K562 (cell line): ENCODE results near the gene CDCP2. TPM values are rescaled to one million over a fixed set of nuclear protein-coding genes. Genes with fewer than 3 reads are reported as not detected.

ENCODE experiments used
- ATAC-seq: fragments of 200-7000 bp; cut with Tn5 transposase; 3 replicates; pipeline ENCODE4 v1.9.1; 2020; ENCODE audit warnings: moderate library complexity
- BruUV-seq: library from RNA; stranded (reverse); fragments of 400-500 nt; replicated peaks from 2 replicates; lab custom pipeline; 2021; lab: Mats Ljungman, UMichigan
- CTCF ChIA-PET: fragments of 300-600 bp; formaldehyde crosslinking; extraction: SDS; loops from one replicate; lab custom pipeline; 2021; ENCODE audit warnings: low intra/inter-chr PET ratio; lab: Yijun Ruan, JAX
- POLR2A ChIA-PET: fragments of 300-600, 350-650 bp; sonication (Branson Sonifier 250); formaldehyde crosslinking; extraction: SDS; loops from one replicate; lab custom pipeline; 2021; ENCODE audit warnings: antibody characterized with exemption, inconsistent platforms; lab: Yijun Ruan, JAX
- DNase-seq, 4 experiments: peaks; one replicate each; pipeline versions ENCODE4 v3.0.0 to v3.0.0-alpha.2; 2011 to 2018; ENCODE audit warnings: low spot score in 3 of 4, mixed read lengths in 3 of 4; ENCODE audit errors: extremely low read depth in 1 of 4
- FAIRE-seq: peaks from 2 replicates; lab custom pipeline; 2011; peaks lifted over from hg19 to GRCh38; lab: Jason Lieb, UNC
- H2AFZ ChIP-seq: 2 replicates; pipeline ENCODE4 v1.6.0; 2011; ENCODE audit warnings: low read depth, low read length, control low read depth, inconsistent platforms
- H3K27ac ChIP-seq: fragments of 200-600 bp; 3 replicates; pipeline ENCODE4 v1.8.0; 2011; ENCODE audit warnings: low read depth, mild to moderate bottlenecking, control low read depth, inconsistent platforms, low read length, moderate library complexity, mixed read lengths; ENCODE audit errors: extremely low read depth
- H3K27me3 ChIP-seq, 2 experiments: fragments of 300-600 bp in 1 of 2; 2 replicates in 1 of 2; 3 replicates in 1 of 2; pipeline versions ENCODE4 v1.6.0 to v1.8.0; 2011; ENCODE audit warnings: inconsistent platforms in 2 of 2, low read length in 2 of 2, mild to moderate bottlenecking in 1 of 2, mixed read lengths in 1 of 2, moderate library complexity in 1 of 2; ENCODE audit not compliant: control insufficient read depth in 2 of 2, insufficient read depth in 2 of 2
- H3K36me3 ChIP-seq: fragments of 300-600 bp; 3 replicates; pipeline ENCODE4 v1.8.0; 2011; ENCODE audit warnings: mild to moderate bottlenecking, low read length, inconsistent platforms; ENCODE audit not compliant: control insufficient read depth, insufficient read depth
- H3K4me1 ChIP-seq, 2 experiments: fragments of 200-600 bp in 1 of 2; replicated peaks in 1 of 2; 2 replicates in 1 of 2; 3 replicates in 1 of 2; pipeline versions ENCODE4 v1.5.1 to v1.8.0; 2011; ENCODE audit warnings: inconsistent platforms in 2 of 2, low read length in 2 of 2, mild to moderate bottlenecking in 1 of 2, mixed read lengths in 1 of 2, moderate library complexity in 1 of 2; ENCODE audit not compliant: control insufficient read depth in 2 of 2, insufficient read depth in 2 of 2
- H3K4me2 ChIP-seq: 2 replicates; pipeline ENCODE4 v1.6.1; 2011; ENCODE audit warnings: low read length, control low read depth, inconsistent platforms, mixed read lengths; ENCODE audit not compliant: insufficient read depth
- H3K4me3 ChIP-seq: fragments of 200-600 bp; sonication (generic), shearing (Covaris generic); 2 replicates; pipeline ENCODE4 v1.5.1; 2016; ENCODE audit warnings: control low read depth, inconsistent platforms
- H3K79me2 ChIP-seq: fragments of 200-600 bp; 3 replicates; pipeline ENCODE4 v1.8.0; 2011; ENCODE audit warnings: low read length, inconsistent platforms; ENCODE audit not compliant: control insufficient read depth, insufficient read depth
- H3K9ac ChIP-seq, 2 experiments: 2 replicates each; pipeline versions ENCODE4 v1.6.0 to v1.6.1; 2011; ENCODE audit warnings: low read depth in 2 of 2, low read length in 2 of 2, control low read depth in 1 of 2, inconsistent platforms in 1 of 2, mild to moderate bottlenecking in 1 of 2, mixed read lengths in 1 of 2; ENCODE audit not compliant: insufficient read depth in 1 of 2
- H3K9me1 ChIP-seq: one replicate; pipeline ENCODE4 v1.6.0; 2011; ENCODE audit warnings: inconsistent platforms, mild to moderate bottlenecking, low read length, moderate library complexity; ENCODE audit not compliant: control insufficient read depth, insufficient read depth
- H3K9me3 ChIP-seq: replicated peaks from 2 replicates; pipeline ENCODE4 v1.5.1; 2011; ENCODE audit warnings: low read depth, low read length, inconsistent platforms; ENCODE audit not compliant: control insufficient read depth, insufficient read depth
- H4K20me1 ChIP-seq: replicated peaks from 2 replicates; pipeline ENCODE4 v1.6.1; 2011; ENCODE audit warnings: low read length, inconsistent platforms, mixed read lengths; ENCODE audit not compliant: control insufficient read depth, insufficient read depth
- BRD9 ChIP-seq: fragments of 450-650 bp; IDR thresholded peaks from 2 replicates; pipeline ENCODE4 v1.6.1; 2018; ENCODE audit warnings: low read depth; ENCODE audit not compliant: partially characterized antibody
- HLTF ChIP-seq: fragments of 450-650 bp; IDR thresholded peaks from 2 replicates; pipeline ENCODE4 v1.6.1; 2016
- KDM2B ChIP-seq: fragments of 250-450 bp; sonication (Bioruptor Pico); IDR thresholded peaks from 2 replicates; pipeline ENCODE4 v1.8.0; 2021; ENCODE audit warnings: mild to moderate bottlenecking, moderate library complexity
- MTA3 ChIP-seq: fragments of 450-650 bp; formaldehyde crosslinking; IDR thresholded peaks from 2 replicates; pipeline ENCODE4 v1.6.1; 2017; ENCODE audit warnings: mild to moderate bottlenecking, borderline replicate concordance
- NCOA1 ChIP-seq: fragments of 450-650 bp; IDR thresholded peaks from 2 replicates; pipeline ENCODE4 v1.6.1; 2016; ENCODE audit warnings: low read depth
- PHF20 ChIP-seq: fragments of 450-650 bp; IDR thresholded peaks from 2 replicates; pipeline ENCODE4 v1.6.1; 2018; ENCODE audit not compliant: partially characterized antibody
- POLR2B ChIP-seq: fragments of 450-650 bp; IDR thresholded peaks from 2 replicates; pipeline ENCODE4 v1.6.1; 2018; ENCODE audit warnings: low read depth; ENCODE audit not compliant: partially characterized antibody
- RNF2 ChIP-seq: sonication (generic); IDR thresholded peaks from 2 replicates; pipeline ENCODE4 v1.6.1; 2016
- SP1 ChIP-seq: sonication (generic); formaldehyde crosslinking; IDR thresholded peaks from 2 replicates; pipeline ENCODE4 v1.8.1; 2022; ENCODE audit warnings: mild to moderate bottlenecking, missing genetic modification reagents
- SRSF7 ChIP-seq: fragments of 200-400 bp; formaldehyde crosslinking; optimal IDR thresholded peaks from 2 replicates; pipeline ENCODE3; 2017; ENCODE audit warnings: mild to moderate bottlenecking, low read depth, low read length
- ZNF23 ChIP-seq: fragments of 250-450 bp; sonication (Bioruptor Pico); IDR thresholded peaks from 2 replicates; pipeline ENCODE4 v1.4.0; 2020; ENCODE audit warnings: mild to moderate bottlenecking
- ZNF232 ChIP-seq: sonication (generic); formaldehyde crosslinking; IDR thresholded peaks from 2 replicates; pipeline ENCODE4 v1.8.0; 2022; ENCODE audit warnings: mild to moderate bottlenecking, missing genetic modification reagents
- ZNF239 ChIP-seq: fragments of 250-450 bp; sonication (Bioruptor Pico); IDR thresholded peaks from 2 replicates; pipeline ENCODE4 v1.4.0; 2020; ENCODE audit warnings: mild to moderate bottlenecking
- WGBS: fragments of 100-300 bp; shearing (Covaris generic); methylation state at CpG from one replicate; pipeline ENCODE4 v1.1.6; 2016; ENCODE audit warnings: low coverage, mixed read lengths; ENCODE audit not compliant: insufficient coverage; ENCODE audit errors: missing lambda C conversion rate; 5-methylcytosine and 5-hydroxymethylcytosine counted together
- in situ Hi-C: fragments of 300-500 bp; cut with MboI; formaldehyde crosslinking; loops from 4 replicates; pipeline ENCODE4 v1.15.0; 2018; ENCODE audit warnings: inconsistent platforms, mixed read lengths
- intact Hi-C: fragments of 100-400 bp; cut with micrococcal nuclease; formaldehyde crosslinking; loops from 2 replicates; pipeline ENCODE4 v1.14.2; 2022
- polyA plus RNA-seq, 8 experiments: library from polyadenylated mRNA; depleted of rRNA in 4 of 8; stranded (reverse) in 5 of 8; unstranded in 3 of 8; fragments of >200 nt; fragmentation: Nextera tagmentation in 2 of 8; fragmentation: Illumina TruSeq in 1 of 8; extraction: Ambion mirVana in 2 of 8; extraction: Trizol in 1 of 8; gene quantifications; 2 replicates each; pipeline versions ENCODE4 v1.2.1 to v1.2.3, GENCODE V29; 2011 to 2014; ENCODE audit warnings: inconsistent platforms in 1 of 8, missing spikeins in 1 of 8
- total RNA-seq, 7 experiments: library from RNA; depleted of rRNA in 6 of 7; stranded (reverse); fragments of >200 nt in 6 of 7; fragmentation: Illumina TruSeq in 2 of 7; extraction: Trizol in 2 of 7; gene quantifications; 2 replicates each; pipeline versions ENCODE4 v1.2.1 to v1.2.3, GENCODE V29; 2011 to 2021; ENCODE audit warnings: low replicate concordance in 1 of 7
- TF ChIP-seq, protein P1 (sequence below), 3 experiments: fragments of 200-800 bp in 1 of 3; sonication (Bioruptor generic) in 1 of 3; sonication (generic) in 1 of 3; formaldehyde crosslinking in 1 of 3; IDR thresholded peaks; 2 replicates each; pipeline versions ENCODE4 v1.6.1 to v1.8.0; 2016 to 2022; ENCODE audit warnings: mild to moderate bottlenecking in 2 of 3, missing compliant biosample characterization in 2 of 3, missing genetic modification characterization in 2 of 3, missing genetic modification reagents in 1 of 3
- TF ChIP-seq, protein P2 (sequence below): fragments of 250-450 bp; sonication (Bioruptor Pico); IDR thresholded peaks from 2 replicates; pipeline ENCODE4 v1.4.0; 2020; ENCODE audit warnings: mild to moderate bottlenecking, moderate library complexity

CDCP2 gene
- total and polyA plus RNA-seq, 9 of the 15 experiments (the other 6 are each of a cell fraction or from before 2014, with no cell fraction given): not detected

DNA sequence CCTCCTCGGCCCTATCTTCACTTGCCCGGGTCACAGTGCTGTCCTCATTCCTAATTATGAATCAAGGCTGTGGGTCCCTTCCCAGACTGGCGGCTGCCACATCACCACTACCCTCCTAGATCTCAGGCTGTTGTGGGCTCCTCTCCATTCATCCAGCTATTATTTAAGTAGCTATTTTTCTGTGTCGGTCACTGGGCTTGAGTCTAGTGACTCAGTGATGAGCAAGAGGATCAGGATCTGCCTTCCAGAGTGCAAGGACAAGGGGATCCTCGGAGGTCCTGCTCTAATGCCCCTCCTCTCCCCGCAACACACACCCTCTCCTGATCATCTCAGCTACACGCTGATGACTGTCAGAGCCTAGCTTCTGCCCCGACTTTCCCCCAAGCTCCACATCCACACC is 34.1 kb downstream of the CDCP2 start:
- no peak overlapping the region for H3K4me2 ChIP-seq
- no peak for TF ChIP-seq MTA3
- no peak for TF ChIP-seq SRSF7
- TF ChIP-seq PHF20: no peak
- TF ChIP-seq NCOA1: no peak
- no peak for TF ChIP-seq ZNF232 (CRISPR knock-in tag)
- TF ChIP-seq RNF2: no peak
- TF ChIP-seq KDM2B (CRISPR knock-in tag): no peak
- TF ChIP-seq, protein P1, sequence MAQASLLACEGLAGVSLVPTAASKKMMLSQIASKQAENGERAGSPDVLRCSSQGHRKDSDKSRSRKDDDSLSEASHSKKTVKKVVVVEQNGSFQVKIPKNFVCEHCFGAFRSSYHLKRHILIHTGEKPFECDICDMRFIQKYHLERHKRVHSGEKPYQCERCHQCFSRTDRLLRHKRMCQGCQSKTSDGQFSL (CRISPR knock-in tag; IDR thresholded peaks at IDR 0.05): no peak
- TF ChIP-seq, protein P1 (tag; IDR thresholded peaks at IDR 0.05): no peak
- no peak for TF ChIP-seq BRD9
- no peak for TF ChIP-seq HLTF
- TF ChIP-seq POLR2B: no peak
- TF ChIP-seq SP1 (CRISPR knock-in tag): no peak
- no peak for TF ChIP-seq ZNF23 (CRISPR knock-in tag)
- TF ChIP-seq, protein P2, sequence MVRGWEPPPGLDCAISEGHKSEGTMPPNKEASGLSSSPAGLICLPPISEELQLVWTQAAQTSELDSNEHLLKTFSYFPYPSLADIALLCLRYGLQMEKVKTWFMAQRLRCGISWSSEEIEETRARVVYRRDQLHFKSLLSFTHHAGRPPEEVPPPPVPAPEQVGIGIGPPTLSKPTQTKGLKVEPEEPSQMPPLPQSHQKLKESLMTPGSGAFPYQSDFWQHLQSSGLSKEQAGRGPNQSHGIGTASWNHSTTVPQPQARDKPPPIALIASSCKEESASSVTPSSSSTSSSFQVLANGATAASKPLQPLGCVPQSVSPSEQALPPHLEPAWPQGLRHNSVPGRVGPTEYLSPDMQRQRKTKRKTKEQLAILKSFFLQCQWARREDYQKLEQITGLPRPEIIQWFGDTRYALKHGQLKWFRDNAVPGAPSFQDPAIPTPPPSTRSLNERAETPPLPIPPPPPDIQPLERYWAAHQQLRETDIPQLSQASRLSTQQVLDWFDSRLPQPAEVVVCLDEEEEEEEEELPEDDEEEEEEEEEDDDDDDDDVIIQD (CRISPR knock-in tag): no peak
- no peak for TF ChIP-seq ZNF239 (CRISPR knock-in tag)
- TF ChIP-seq, all 486 proteins: peak for 0
- intact Hi-C loops (no loop called here), in situ Hi-C loops (no loop called here)
- Histone ChIP-seq H3K9ac (no peak overlapping the region; a peak in 1 of 4 replicates), H3K27ac (no peak overlapping the region), H3K36me3 (no peaks in the 10 kb centered on the region; the same call in 2 of the 3 replicates), H3K4me1 (peaks cover 7 to 21% of the 10 kb centered on the region in 2 experiments; a peak in 4 of 5 replicates), H2AFZ (no peak overlapping the region), H3K27me3 (peaks cover 3 to 23% of the 10 kb centered on the region in 2 experiments; a peak in 3 of 5 replicates), H4K20me1 (no peaks in the 10 kb centered on the region), H3K79me2 (no peaks in the 10 kb centered on the region), H3K4me3 (no peak overlapping the region), H3K9me1 (no peaks in the 10 kb centered on the region), H3K9me3 (0 out of 2 replicates have a peak, but pooled peaks cover 3% of the 10 kb centered on the region)
- ChIA-PET CTCF (interaction anchor here (0.5 kb wide), 1 partner anchor 545 kb away, joined by 3 read pairs; no protein-coding TSS in a partner anchor), POLR2A (interaction anchor here (0.6 to 0.8 kb wide), 5 partner anchors 12 to 422 kb away, joined by 3 to 5 read pairs (median 4); no protein-coding TSS in a partner anchor)
- FAIRE-seq (peak; percentile 46), DNase-seq (no peak), ATAC-seq (no peak)
- no TSS peak for BruUV-seq
- WGBS: 19% methylated on average over 8 of the region's 8 CpGs
